SKM-1 (cell line): ENCODE measurements around the gene PDRG1.
A peak's percentile ranks its signal among the peaks of the same experiment; 100 is the strongest.

Experiments used
- DNase-seq: peaks from one replicate; lab custom pipeline; 2025; ENCODE audit not compliant: unreplicated experiment; lab: John Stamatoyannopoulos, UW

Gene PDRG1

DNA sequence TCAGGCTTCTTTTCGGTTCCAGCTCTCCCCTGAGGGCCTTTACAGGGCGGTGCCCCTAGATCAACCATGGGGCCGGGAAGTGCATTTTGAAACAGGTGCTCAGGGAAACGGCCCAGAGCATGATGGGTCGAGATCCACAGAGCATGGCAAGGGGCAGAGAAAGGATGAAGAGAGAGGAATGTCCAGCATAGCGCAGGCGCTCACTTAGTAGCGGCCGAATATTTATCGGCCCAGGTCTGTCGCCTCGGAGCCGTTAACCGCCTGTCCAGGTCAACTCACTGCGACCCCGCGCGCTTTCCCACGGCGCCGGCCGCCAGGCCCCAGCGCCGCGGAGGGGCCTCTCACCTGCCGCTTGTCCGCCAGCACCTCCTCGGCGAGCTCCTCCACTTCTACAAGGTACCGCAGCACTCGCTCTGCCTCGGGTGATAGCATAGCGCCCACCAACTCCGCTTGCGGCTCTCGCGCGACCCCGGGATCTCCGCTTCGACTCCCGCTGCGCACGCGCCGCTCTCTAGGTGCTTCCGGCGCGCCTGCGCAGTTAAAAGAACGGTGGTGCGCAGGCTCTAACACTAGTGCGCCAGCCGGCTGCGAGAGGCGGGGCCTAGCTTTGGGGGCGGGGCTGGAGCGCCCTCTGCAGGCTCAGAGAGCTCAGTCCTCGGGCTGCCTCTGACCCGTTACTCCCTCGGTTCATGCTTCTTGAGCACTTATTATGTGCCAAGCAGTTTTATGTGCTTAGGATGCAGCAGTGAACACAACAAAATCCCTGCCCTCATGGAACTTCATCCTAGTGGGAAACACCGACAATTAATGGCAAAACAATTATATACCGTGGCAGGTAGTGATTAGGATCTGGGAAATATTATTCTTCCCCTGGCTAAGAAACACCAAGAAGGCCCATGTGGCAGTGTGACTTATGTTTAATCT is at the start of gene PDRG1:
TSS of gene PDRG1 (minus strand) at position 517 of the 924 bp plus-strand sequence. CDS start at position 432, 85 bp downstream.
- peak; percentile 95 for DNase-seq

DNA sequence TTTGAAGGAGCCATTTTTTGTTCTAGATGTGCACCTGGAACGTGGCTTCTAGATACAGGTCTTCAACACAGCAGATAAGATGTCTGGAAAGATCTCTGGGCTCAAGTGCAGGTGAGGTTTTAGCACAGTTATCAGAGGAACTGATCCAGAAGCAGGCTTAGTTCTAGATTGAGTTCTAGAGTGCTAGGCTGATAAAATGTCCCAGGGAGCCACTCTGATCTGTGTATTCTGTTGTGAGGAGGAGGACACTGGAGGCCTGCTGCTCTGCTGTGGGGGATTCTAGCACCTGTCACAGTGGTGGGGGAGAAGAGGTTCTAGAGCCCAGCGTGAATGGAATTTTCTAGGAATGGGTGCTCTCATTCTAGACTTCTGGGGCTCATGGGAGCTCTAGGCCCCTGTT is 46.4 kb upstream of the PDRG1 start:
- no peak for DNase-seq

GRCh38 chr20:31996996-31997395 is 45.1 kb upstream of the PDRG1 start:
- no peak for DNase-seq

DNA sequence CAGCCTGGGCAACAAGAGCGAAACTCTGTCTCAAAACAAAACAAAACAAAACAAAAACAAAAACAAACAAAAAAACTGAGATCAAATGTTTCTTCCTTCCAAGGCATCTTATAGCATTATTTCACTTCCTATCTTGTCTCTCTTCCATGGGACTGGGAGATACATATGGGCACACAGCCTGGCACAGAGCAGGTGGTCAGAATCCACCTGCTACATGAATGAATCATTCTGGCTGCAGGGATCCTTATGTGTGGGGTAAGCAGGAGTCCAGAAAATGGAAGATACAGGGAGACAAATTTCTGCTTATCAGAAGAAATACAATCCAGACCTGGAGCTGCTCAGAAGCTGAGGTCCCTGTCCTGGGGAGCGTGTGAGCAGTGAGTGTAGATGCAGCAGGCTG is 40.2 kb upstream of the PDRG1 start:
- DNase-seq = no peak

DNA sequence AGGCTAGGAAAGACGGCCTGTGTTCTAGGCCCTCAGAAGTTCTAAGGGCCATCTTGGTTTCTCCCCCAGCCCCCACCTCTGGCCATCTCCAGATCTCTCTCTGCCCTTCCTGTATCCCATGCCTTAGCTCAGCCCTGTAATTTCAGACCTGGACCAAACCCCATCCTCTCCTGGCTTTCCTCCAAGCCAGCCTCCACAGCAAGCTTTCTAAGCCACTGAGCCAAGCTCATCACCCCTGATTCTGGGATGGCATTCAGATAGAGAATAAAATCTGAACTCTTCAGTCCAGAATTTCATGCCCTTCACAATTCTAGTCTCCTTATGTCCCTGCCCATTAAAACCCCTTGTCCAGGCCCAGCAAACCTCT is 39.5 kb upstream of the PDRG1 start:
- DNase-seq = no peak

- no peak for DNase-seq
Measured at GRCh38 chr20:31990641-31991338, 38.9 kb upstream of the PDRG1 start.

- no peak for DNase-seq
Measured at GRCh38 chr20:31989030-31989645, 37.3 kb upstream of the PDRG1 start.

DNA sequence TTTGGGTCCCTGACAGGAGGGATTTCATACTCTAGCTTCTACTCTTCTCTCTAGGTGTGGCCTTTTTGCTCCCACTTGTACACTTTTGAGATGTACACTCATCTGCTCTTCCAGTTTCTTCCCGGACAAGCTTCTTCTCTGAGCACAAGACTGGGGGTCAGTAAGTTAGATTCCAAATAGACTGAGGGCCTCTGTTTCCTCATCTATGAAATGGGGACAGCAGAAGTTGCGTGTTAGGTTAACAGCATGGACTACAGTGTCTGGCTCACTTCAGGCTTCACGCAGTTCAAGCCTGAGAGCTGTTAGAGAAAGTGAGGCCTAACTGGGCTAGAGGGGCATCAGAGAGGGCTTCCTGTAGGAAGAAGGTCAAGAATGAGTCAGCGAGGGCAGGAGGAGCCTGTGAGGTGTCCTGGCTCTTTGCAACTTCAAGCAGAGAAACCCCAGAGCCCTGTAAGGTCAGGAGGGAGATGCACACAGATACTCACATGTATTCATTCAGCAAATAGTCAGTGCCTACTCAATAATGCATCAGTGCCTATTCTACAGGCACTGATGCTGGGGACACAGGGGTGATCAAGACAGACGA is 36.7 kb upstream of the PDRG1 start:
- DNase-seq = no peak

- no peak for DNase-seq
Measured at GRCh38 chr20:31987744-31988143, 35.9 kb upstream of the PDRG1 start.

- no peak for DNase-seq
Measured at GRCh38 chr20:31984981-31985471, 33.2 kb upstream of the PDRG1 start.

- no peak for DNase-seq
Measured at GRCh38 chr20:31981784-31982183, 29.9 kb upstream of the PDRG1 start.

- no peak for DNase-seq
Measured at GRCh38 chr20:31979713-31980426, 28.0 kb upstream of the PDRG1 start.

GRCh38 chr20:31977080-31977479 is 25.2 kb upstream of the PDRG1 start:
- no peak for DNase-seq

- no peak for DNase-seq
Measured at GRCh38 chr20:31975874-31976273, 24.0 kb upstream of the PDRG1 start.

- no peak for DNase-seq
Measured at GRCh38 chr20:31974951-31975487, 23.2 kb upstream of the PDRG1 start.

DNA sequence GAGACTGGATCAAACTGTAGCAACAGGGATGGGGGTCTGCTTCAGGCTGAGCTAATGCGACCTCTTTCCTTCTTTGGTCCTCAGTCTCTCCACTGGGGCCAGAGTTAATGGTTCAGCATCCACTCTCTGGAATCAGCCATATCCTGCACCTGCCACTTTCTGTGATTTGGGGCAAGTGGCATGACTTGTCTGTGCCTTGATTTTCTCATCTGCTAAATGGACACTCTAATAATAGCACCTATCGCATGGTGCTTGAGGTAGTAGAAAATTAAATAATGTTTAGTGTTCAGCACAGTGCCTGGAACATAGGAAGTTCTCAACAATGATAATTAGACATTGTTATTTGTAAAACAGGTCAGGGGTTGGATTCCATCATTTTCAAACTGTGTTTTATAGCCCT is 22.4 kb upstream of the PDRG1 start:
- no peak for DNase-seq

- no peak for DNase-seq
Measured at GRCh38 chr20:31972471-31973021, 20.7 kb upstream of the PDRG1 start.

- DNase-seq = no peak
Measured at GRCh38 chr20:31969991-31970390, 18.1 kb upstream of the PDRG1 start.

DNA sequence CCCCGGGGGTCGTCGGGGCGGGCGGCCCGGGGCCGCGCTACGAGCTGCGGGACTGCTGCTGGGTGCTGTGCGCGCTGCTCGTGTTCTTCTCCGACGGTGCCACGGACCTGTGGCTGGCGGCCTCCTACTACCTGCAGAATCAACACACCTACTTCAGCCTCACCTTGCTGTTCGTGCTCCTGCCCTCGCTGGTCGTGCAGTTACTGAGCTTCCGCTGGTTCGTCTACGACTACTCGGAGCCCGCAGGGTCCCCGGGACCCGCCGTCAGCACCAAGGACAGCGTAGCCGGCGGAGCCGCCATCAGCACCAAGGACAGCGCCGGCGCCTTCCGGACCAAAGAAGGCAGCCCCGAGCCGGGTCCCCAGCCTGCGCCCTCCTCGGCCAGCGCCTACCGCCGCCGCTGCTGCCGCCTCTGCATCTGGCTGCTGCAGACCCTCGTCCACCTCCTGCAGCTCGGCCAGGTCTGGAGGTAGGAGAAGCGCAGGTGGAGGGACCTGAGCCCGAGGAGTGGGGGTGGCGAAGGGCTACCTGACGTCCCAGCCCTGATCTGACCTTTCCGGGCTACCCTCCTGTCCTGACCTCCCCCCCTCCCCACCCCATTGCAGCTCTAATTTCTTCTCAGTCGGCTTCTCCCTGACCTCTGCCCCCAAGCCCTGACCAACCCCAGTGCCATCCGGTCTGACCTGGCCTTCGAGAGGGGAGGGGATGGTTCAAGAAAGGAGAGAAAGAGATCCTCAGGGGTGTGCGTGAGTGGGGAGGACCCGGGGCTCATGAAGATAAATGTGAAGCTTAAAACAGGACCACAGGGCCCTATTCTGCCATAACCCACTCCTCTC is 16.7 kb upstream of the PDRG1 start:
- DNase-seq = no peak
